IMR-90 (cell line): Measurements from ENCODE around the gene AKR1D1. TPM values are rescaled to one million over a fixed set of nuclear protein-coding genes. Genes with fewer than 3 reads are reported as not detected.

Source experiments
- ATAC-seq: fragments of 200-7000 bp; cut with Tn5 transposase; 2 replicates; pipeline ENCODE4 v1.9.1; 2020; ENCODE audit warnings: low read depth, mild to moderate bottlenecking, moderate library complexity
- BruUV-seq: library from RNA; stranded (reverse); fragments of 400-500 nt; replicated peaks from 2 replicates; lab custom pipeline; 2021; lab: Mats Ljungman, UMichigan
- CTCF ChIA-PET: fragments of 300-600 bp; formaldehyde crosslinking; extraction: SDS; loops from one replicate; lab custom pipeline; 2021; ENCODE audit warnings: antibody characterized with exemption; lab: Yijun Ruan, JAX
- POLR2A ChIA-PET: fragments of 300-600 bp; sonication (Branson Sonifier 250); formaldehyde crosslinking; loops from one replicate; lab custom pipeline; 2022; ENCODE audit warnings: antibody characterized with exemption; ENCODE audit not compliant: unreplicated experiment; lab: Charles Lee
- DNase-seq: peaks from one replicate; pipeline ENCODE4 v3.0.0; 2013
- H2AFZ ChIP-seq: replicated peaks from 2 replicates; pipeline ENCODE3; 2013; ENCODE audit warnings: low read length, mild to moderate bottlenecking; ENCODE audit not compliant: poor library complexity
- H2AK5ac ChIP-seq: 2 replicates; pipeline ENCODE4 v1.6.1; 2013; ENCODE audit warnings: low read depth, low read length, inconsistent platforms
- H2AK9ac ChIP-seq: replicated peaks from 2 replicates; pipeline ENCODE3; 2013; ENCODE audit warnings: mild to moderate bottlenecking, low read depth, low read length, moderate library complexity; ENCODE audit not compliant: poor library complexity
- H2BK120ac ChIP-seq: 2 replicates; pipeline ENCODE4 v1.6.1; 2013; ENCODE audit warnings: low read depth, low read length, inconsistent platforms
- H2BK15ac ChIP-seq: 3 replicates; pipeline ENCODE4 v1.6.1; 2013; ENCODE audit warnings: low read depth, low read length, inconsistent platforms
- H2BK20ac ChIP-seq: 2 replicates; pipeline ENCODE4 v1.6.1; 2013; ENCODE audit warnings: low read depth, mild to moderate bottlenecking, inconsistent platforms, low read length, moderate library complexity
- H2BK5ac ChIP-seq: 2 replicates; pipeline ENCODE4 v1.6.1; 2013; ENCODE audit warnings: mild to moderate bottlenecking, low read depth, low read length, inconsistent platforms; ENCODE audit not compliant: poor library complexity, severe bottlenecking
- H3K14ac ChIP-seq: replicated peaks from 2 replicates; pipeline ENCODE4 v1.6.1; 2013; ENCODE audit warnings: low read depth, low read length, inconsistent platforms
- H3K18ac ChIP-seq: 2 replicates; pipeline ENCODE4 v1.6.1; 2013; ENCODE audit warnings: low read depth, low read length, control low read depth
- H3K23ac ChIP-seq: 2 replicates; pipeline ENCODE4 v1.6.1; 2013; ENCODE audit warnings: low read depth, low read length, inconsistent platforms
- H3K27ac ChIP-seq: 2 replicates; pipeline ENCODE4 v1.5.1; 2013; ENCODE audit warnings: mild to moderate bottlenecking, control low read depth, low read length; ENCODE audit not compliant: insufficient read depth
- H3K27me3 ChIP-seq: 2 replicates; pipeline ENCODE4 v1.6.1; 2013; ENCODE audit warnings: low read length; ENCODE audit not compliant: control insufficient read depth, insufficient read depth
- H3K36me3 ChIP-seq: 2 replicates; pipeline ENCODE4 v1.6.1; 2013; ENCODE audit warnings: low read length, mixed read lengths; ENCODE audit not compliant: control insufficient read depth, insufficient read depth
- H3K4ac ChIP-seq: 2 replicates; pipeline ENCODE4 v1.6.1; 2013; ENCODE audit warnings: low read depth, low read length, inconsistent platforms
- H3K4me1 ChIP-seq: 2 replicates; pipeline ENCODE4 v1.6.1; 2013; ENCODE audit warnings: low read length, mixed read lengths; ENCODE audit not compliant: control insufficient read depth, insufficient read depth
- H3K4me2 ChIP-seq: 2 replicates; pipeline ENCODE4 v1.6.1; 2013; ENCODE audit warnings: low read depth, mild to moderate bottlenecking, control low read depth, low read length, moderate library complexity
- H3K4me3 ChIP-seq: 2 replicates; pipeline ENCODE4 v1.5.1; 2013; ENCODE audit warnings: low read depth, mild to moderate bottlenecking, control low read depth, low read length, moderate library complexity; ENCODE audit not compliant: insufficient read depth
- H3K56ac ChIP-seq: 2 replicates; pipeline ENCODE4 v1.6.1; 2013; ENCODE audit warnings: low read length, inconsistent platforms; ENCODE audit not compliant: insufficient read depth; ENCODE audit errors: extremely low read depth
- H3K79me1 ChIP-seq, 2 experiments: 2 replicates each; pipeline ENCODE4 v1.6.1; 2013; ENCODE audit warnings: low read length in 2 of 2, inconsistent platforms in 1 of 2, low read depth in 1 of 2
- H3K9ac ChIP-seq: 2 replicates; pipeline ENCODE4 v1.6.1; 2013; ENCODE audit warnings: low read depth, low read length, control low read depth
- H3K9me1 ChIP-seq: 2 replicates; pipeline ENCODE4 v1.6.1; 2013; ENCODE audit warnings: low read length, inconsistent platforms; ENCODE audit not compliant: insufficient read depth
- H3K9me3 ChIP-seq: 2 replicates; pipeline ENCODE4 v1.6.1; 2013; ENCODE audit warnings: low read length; ENCODE audit not compliant: control insufficient read depth, insufficient read depth
- H4K20me1 ChIP-seq: 2 replicates; pipeline ENCODE4 v1.6.1; 2013; ENCODE audit warnings: low read length, inconsistent platforms; ENCODE audit not compliant: insufficient read depth
- H4K5ac ChIP-seq: 2 replicates; pipeline ENCODE4 v1.6.1; 2013; ENCODE audit warnings: mild to moderate bottlenecking, low read depth, low read length, control low read depth
- H4K8ac ChIP-seq, 2 experiments: 2 replicates each; pipeline ENCODE4 v1.6.1; 2013; ENCODE audit warnings: low read depth in 2 of 2, low read length in 2 of 2, control low read depth in 1 of 2, inconsistent platforms in 1 of 2
- H4K91ac ChIP-seq: 2 replicates; pipeline ENCODE4 v1.6.1; 2013; ENCODE audit warnings: low read depth, low read length, inconsistent platforms; ENCODE audit not compliant: insufficient read depth
- BHLHE40 ChIP-seq: fragments of 150-350 bp; IDR thresholded peaks from 2 replicates; pipeline ENCODE4 v1.6.1; 2016; ENCODE audit warnings: mild to moderate bottlenecking, low read depth, low read length
- CHD1 ChIP-seq: IDR thresholded peaks from 2 replicates; pipeline ENCODE4 v1.6.1; 2012; ENCODE audit warnings: low read depth, low read length, improper control_type of control experiment
- MAFK ChIP-seq: IDR thresholded peaks from 2 replicates; pipeline ENCODE4 v1.6.1; 2012; ENCODE audit warnings: low read depth, low read length, improper control_type of control experiment
- MAZ ChIP-seq: IDR thresholded peaks from 2 replicates; pipeline ENCODE4 v1.6.1; 2012; ENCODE audit warnings: low read depth, mild to moderate bottlenecking, low read length, improper control_type of control experiment, moderate library complexity, borderline replicate concordance
- NFE2L2 ChIP-seq: fragments of 150-350 bp; IDR thresholded peaks from 2 replicates; pipeline ENCODE4 v1.6.1; 2016; ENCODE audit warnings: low read depth, mild to moderate bottlenecking, low read length
- POLR2A ChIP-seq: IDR thresholded peaks from 2 replicates; pipeline ENCODE4 v1.6.1; 2012; ENCODE audit warnings: mild to moderate bottlenecking, low read depth, low read length
- RCOR1 ChIP-seq: IDR thresholded peaks from 2 replicates; pipeline ENCODE4 v1.6.1; 2012; ENCODE audit warnings: mild to moderate bottlenecking, low read length, improper control_type of control experiment; ENCODE audit not compliant: insufficient replicate concordance
- SMC3 ChIP-seq: fragments of 150-350 bp; IDR thresholded peaks from 2 replicates; pipeline ENCODE4 v1.6.1; 2016; ENCODE audit warnings: low read depth, mild to moderate bottlenecking, antibody characterized with exemption, low read length, moderate library complexity
- WGBS, 2 experiments: methylation state at CpG; one replicate each; pipeline versions ENCODE4 v1.1.5 to v1.1.7; 2013; ENCODE audit warnings: missing lambda C conversion rate in 2 of 2; ENCODE audit not compliant: insufficient read length in 1 of 2; ENCODE audit errors: extremely low coverage in 2 of 2; 5-methylcytosine and 5-hydroxymethylcytosine counted together
- dilution Hi-C: fragments of 300-500 bp; cut with HindIII; formaldehyde crosslinking; loops from one replicate; pipeline ENCODE4 v1.14.3; 2018; ENCODE audit warnings: low sequenced_read_pairs; ENCODE audit not compliant: unreplicated experiment
- in situ Hi-C: fragments of 300-500 bp; cut with MboI; formaldehyde crosslinking; loops from 3 replicates; pipeline ENCODE4 v1.14.3; 2019; ENCODE audit warnings: low sequenced_read_pairs, inconsistent platforms, mixed read lengths
- intact Hi-C: fragments of 100-400 bp; cut with micrococcal nuclease; formaldehyde crosslinking; loops from 2 replicates; pipeline ENCODE4 v1.10.0; 2022
- polyA plus RNA-seq, 3 experiments: library from polyadenylated mRNA; depleted of rRNA; stranded (reverse); fragments of >200 nt; gene quantifications; 2 replicates each; pipeline ENCODE4 v1.2.3, GENCODE V29; 2012; ENCODE audit warnings: low replicate concordance in 1 of 3
- total RNA-seq: library from RNA; depleted of rRNA; stranded (reverse); fragments of >200 nt; gene quantifications from 2 replicates; pipeline ENCODE4 v1.2.3, GENCODE V29; 2012
- TF ChIP-seq, protein P1 (sequence below): fragments of 150-350 bp; IDR thresholded peaks from 2 replicates; pipeline ENCODE4 v1.6.1; 2017; ENCODE audit warnings: mild to moderate bottlenecking, antibody characterized with exemption, low read length, low read depth
- TF ChIP-seq, protein P2 (sequence below): conservative IDR thresholded peaks from 2 replicates; pipeline ENCODE4 v1.5.1; 2012; ENCODE audit warnings: mild to moderate bottlenecking, low read depth, low read length, improper control_type of control experiment

The AKR1D1 gene
- total and polyA plus RNA-seq, 2 of the 4 experiments (the other 2 are of a cell fraction) = not detected

DNA sequence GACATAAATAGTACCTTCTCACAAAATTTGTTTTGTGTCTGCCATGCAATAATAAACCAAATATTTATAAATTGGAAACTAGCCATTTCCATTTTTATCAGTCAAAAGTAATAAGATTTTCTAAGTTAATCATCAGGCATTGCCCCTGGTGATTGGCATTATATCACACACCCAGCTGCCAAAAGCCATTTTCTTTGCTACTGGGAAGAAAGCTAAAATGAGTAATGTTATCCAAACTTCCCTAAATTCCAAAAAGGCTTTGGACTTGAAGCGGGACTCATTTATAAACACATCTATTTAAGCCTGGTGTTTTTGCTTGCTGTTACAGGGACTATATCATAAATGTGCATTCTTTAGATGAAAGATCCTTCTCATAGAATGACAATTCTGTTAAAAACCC, 86.0 kb downstream of the AKR1D1 start:
- in situ Hi-C loops (loop anchor here (5.0 kb wide), 1 partner anchor 575 kb away; no protein-coding TSS in a partner anchor), dilution Hi-C loops (no loop called here), intact Hi-C loops (no loop called here)
- Histone ChIP-seq H4K8ac (no peak overlapping the region), H3K4me3 (no peak overlapping the region), H3K4me1 (no peaks in the 10 kb centered on the region), H4K5ac (no peak overlapping the region), H2AFZ (no peak overlapping the region), H3K27ac (no peak overlapping the region), H3K9ac (no peak overlapping the region), H3K4me2 (no peak overlapping the region), H2BK20ac (no peak overlapping the region), H2AK5ac (no peak overlapping the region), H2BK120ac (no peak overlapping the region), H2AK9ac (no peak overlapping the region), H3K14ac (no peak overlapping the region), H3K9me1 (no peaks in the 10 kb centered on the region), H3K36me3 (no peaks in the 10 kb centered on the region), H4K20me1 (no peaks in the 10 kb centered on the region), H3K56ac (no peak overlapping the region), H3K27me3 (no peaks in the 10 kb centered on the region), H3K9me3 (peaks cover 5% of the 10 kb centered on the region; the same call in 1 of the 2 replicates), H3K18ac (no peak overlapping the region), H3K23ac (no peak overlapping the region), H3K4ac (no peak overlapping the region), H2BK5ac (no peak overlapping the region), H3K79me1 (no peaks in the 10 kb centered on the region), H4K91ac (no peak overlapping the region), H2BK15ac (no peak overlapping the region)
- no TSS peak for BruUV-seq
- ATAC-seq (no peak), DNase-seq (no peak)
- TF ChIP-seq, protein P1, sequence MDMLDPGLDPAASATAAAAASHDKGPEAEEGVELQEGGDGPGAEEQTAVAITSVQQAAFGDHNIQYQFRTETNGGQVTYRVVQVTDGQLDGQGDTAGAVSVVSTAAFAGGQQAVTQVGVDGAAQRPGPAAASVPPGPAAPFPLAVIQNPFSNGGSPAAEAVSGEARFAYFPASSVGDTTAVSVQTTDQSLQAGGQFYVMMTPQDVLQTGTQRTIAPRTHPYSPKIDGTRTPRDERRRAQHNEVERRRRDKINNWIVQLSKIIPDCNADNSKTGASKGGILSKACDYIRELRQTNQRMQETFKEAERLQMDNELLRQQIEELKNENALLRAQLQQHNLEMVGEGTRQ = no peak
- no peak for TF ChIP-seq MAZ
- no peak for TF ChIP-seq RCOR1
- TF ChIP-seq, protein P2, sequence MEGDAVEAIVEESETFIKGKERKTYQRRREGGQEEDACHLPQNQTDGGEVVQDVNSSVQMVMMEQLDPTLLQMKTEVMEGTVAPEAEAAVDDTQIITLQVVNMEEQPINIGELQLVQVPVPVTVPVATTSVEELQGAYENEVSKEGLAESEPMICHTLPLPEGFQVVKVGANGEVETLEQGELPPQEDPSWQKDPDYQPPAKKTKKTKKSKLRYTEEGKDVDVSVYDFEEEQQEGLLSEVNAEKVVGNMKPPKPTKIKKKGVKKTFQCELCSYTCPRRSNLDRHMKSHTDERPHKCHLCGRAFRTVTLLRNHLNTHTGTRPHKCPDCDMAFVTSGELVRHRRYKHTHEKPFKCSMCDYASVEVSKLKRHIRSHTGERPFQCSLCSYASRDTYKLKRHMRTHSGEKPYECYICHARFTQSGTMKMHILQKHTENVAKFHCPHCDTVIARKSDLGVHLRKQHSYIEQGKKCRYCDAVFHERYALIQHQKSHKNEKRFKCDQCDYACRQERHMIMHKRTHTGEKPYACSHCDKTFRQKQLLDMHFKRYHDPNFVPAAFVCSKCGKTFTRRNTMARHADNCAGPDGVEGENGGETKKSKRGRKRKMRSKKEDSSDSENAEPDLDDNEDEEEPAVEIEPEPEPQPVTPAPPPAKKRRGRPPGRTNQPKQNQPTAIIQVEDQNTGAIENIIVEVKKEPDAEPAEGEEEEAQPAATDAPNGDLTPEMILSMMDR = no peak
- TF ChIP-seq CHD1 = no peak
- no peak for TF ChIP-seq MAFK
- no peak for TF ChIP-seq POLR2A
- no peak for TF ChIP-seq BHLHE40
- TF ChIP-seq SMC3 = no peak
- TF ChIP-seq NFE2L2 = no peak
- CTCF ChIA-PET = interaction anchor here (1.7 kb wide), 1 partner anchor 577 kb away, joined by 28 read pairs; no protein-coding TSS in a partner anchor
- WGBS, 2 experiments = no CpG with 5 or more reads among the region's 1 CpG
- POLR2A ChIA-PET = no interaction called here
